Measurements from ENCODE around the gene ZBTB47.

Gene ZBTB47

GRCh38 chr3:42712688-42713372, 59.3 kb downstream of the ZBTB47 start:
- DNase-seq (ENCODE audit: low read depth): no peak

DNA sequence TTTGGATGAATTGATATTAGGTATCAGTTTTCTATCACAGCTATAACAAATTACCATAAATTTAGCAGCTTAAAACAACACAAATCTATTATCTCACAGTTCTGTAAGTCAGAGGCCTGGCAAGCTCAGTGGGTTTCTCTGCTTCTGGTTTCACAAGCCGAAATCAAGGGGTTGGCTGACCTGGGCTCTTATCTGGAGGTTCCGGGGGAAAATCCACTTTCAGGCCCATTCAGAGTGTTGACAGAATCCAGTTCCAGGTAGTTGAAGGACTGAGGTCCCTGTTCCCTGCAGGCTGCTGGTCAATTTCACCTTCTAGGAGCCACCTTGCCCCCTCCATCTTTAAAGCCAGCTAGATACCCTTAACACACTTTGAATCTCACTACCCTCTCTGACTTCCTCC, 60.2 kb downstream of the ZBTB47 start:
- DNase-seq (ENCODE audit: low read depth): no peak

DNA sequence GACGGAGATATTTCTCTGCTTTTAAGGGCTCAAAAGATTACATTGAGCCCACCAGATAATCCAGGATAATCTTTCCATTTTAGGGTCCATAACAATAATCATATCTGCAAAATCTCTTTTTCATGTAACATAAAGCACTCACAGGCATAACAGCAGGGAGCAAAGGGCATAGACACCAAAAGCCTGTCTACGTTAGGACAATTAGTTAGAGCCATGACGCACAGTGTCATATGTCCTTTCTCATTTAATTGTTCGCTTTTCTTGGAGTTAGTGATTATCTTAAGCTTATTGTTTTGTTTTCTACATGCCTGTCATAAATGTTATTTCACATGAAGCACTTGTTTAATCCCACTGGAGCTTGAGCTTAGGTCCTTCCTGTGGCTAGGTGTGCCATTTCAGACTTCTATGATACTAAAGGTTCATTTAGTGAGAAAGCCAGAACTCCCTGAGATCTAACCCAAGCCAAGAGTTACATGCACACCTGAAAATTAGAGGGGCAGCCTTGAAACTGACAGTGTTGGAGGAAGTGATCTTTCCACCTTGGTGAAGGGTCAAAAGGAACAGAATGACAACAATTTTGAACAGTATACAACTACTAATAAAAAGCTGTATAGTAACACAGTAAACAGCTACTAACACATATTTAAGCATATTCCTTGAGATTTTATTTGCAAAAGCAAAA, 60.8 kb downstream of the ZBTB47 start:
- DNase-seq (ENCODE audit: low read depth): no peak
